LoVo (cell line): ENCODE measurements around the gene ZMYND10.

Source experiments
- DNase-seq: peaks from one replicate; pipeline ENCODE4 v3.0.0-alpha.2; 2016; ENCODE audit warnings: low spot score

The ZMYND10 gene

GRCh38 chr3:50347187-50347813 lies 1.8 kb upstream of the ZMYND10 start:
- DNase-seq: peak; percentile 64

GRCh38 chr3:50345008-50345407 lies 524 bp downstream of the ZMYND10 start:
- DNase-seq: no peak

- DNase-seq: no peak
These were observed 2.5 kb downstream of the ZMYND10 start for GRCh38 chr3:50342813-50343633.

GRCh38 chr3:50341996-50342650 lies 3.4 kb downstream of the ZMYND10 start:
- no peak for DNase-seq

GRCh38 chr3:50341537-50341936 lies 4.0 kb downstream of the ZMYND10 start:
- no peak for DNase-seq

GRCh38 chr3:50340448-50341329 lies 4.8 kb downstream of the ZMYND10 start, which contains the start of gene RASSF1:
Gene RASSF1, minus strand, starts transcription at chr3:50340836. Its CDS starts 31 bp downstream, at chr3:50340805.
- peak; percentile 37 for DNase-seq

- DNase-seq: no peak
These were observed 5.4 kb downstream of the ZMYND10 start for GRCh38 chr3:50340147-50340447.

- DNase-seq: no peak
These were observed 5.9 kb downstream of the ZMYND10 start for GRCh38 chr3:50339485-50340146.

GRCh38 chr3:50338965-50339364 lies 6.6 kb downstream of the ZMYND10 start:
- no peak for DNase-seq

GRCh38 chr3:50337175-50337861 lies 8.2 kb downstream of the ZMYND10 start:
- peak; percentile 99 for DNase-seq

- no peak for DNase-seq
These were observed 8.9 kb downstream of the ZMYND10 start for GRCh38 chr3:50336452-50337174.

- DNase-seq: no peak
These were observed 11.0 kb downstream of the ZMYND10 start for GRCh38 chr3:50334339-50335075.

GRCh38 chr3:50333744-50334328 lies 11.7 kb downstream of the ZMYND10 start:
- DNase-seq: no peak

GRCh38 chr3:50331364-50331907 lies 14.1 kb downstream of the ZMYND10 start:
- DNase-seq: no peak

GRCh38 chr3:50330330-50330729 lies 15.2 kb downstream of the ZMYND10 start:
- DNase-seq: no peak

GRCh38 chr3:50327943-50328691 lies 17.4 kb downstream of the ZMYND10 start, which contains the start of gene TUSC2:
Gene TUSC2, minus strand, starts transcription at chr3:50328223. Its CDS starts 124 bp downstream, at chr3:50328099.
- peak; percentile 97 for DNase-seq

GRCh38 chr3:50327129-50327528 lies 18.4 kb downstream of the ZMYND10 start:
- no peak for DNase-seq

GRCh38 chr3:50326182-50326541 lies 19.4 kb downstream of the ZMYND10 start:
- DNase-seq: no peak
